Measurements from ENCODE around the gene ELOVL2. TPM values are rescaled to one million over a fixed set of nuclear protein-coding genes. Genes with fewer than 3 reads are reported as not detected.

The ELOVL2 gene
- total RNA-seq, 4 donors from 2014 or later, result 0.40 to 0.87 (median 0.62) TPM; not detected in 1

GRCh38 chr6:10964684-10965083, 79.4 kb downstream of the ELOVL2 start:
- no peaks in the 10 kb centered on the region for H3K36me3 ChIP-seq
- WGBS, 2 donors (ENCODE audit: low coverage in 1 of 2), result 73 to 82% methylated on average over 1 of the region's 1 CpG
- no peak for ATAC-seq
- H3K27ac ChIP-seq, result no peak overlapping the region
- H3K9me3 ChIP-seq, result peaks cover 0 to 20% (median 0%) of the 10 kb centered on the region in 3 donors
- H3K4me1 ChIP-seq, result no peaks in the 10 kb centered on the region
- no peak overlapping the region for H3K4me3 ChIP-seq
- no peaks in the 10 kb centered on the region for H3K27me3 ChIP-seq
- no peak for TF ChIP-seq POLR2AphosphoS5 (IDR thresholded peaks at IDR 0.05)
- TF ChIP-seq CTCF (IDR thresholded peaks at IDR 0.05), result no peak
- no peak for TF ChIP-seq POLR2A (IDR thresholded peaks at IDR 0.05)

DNA sequence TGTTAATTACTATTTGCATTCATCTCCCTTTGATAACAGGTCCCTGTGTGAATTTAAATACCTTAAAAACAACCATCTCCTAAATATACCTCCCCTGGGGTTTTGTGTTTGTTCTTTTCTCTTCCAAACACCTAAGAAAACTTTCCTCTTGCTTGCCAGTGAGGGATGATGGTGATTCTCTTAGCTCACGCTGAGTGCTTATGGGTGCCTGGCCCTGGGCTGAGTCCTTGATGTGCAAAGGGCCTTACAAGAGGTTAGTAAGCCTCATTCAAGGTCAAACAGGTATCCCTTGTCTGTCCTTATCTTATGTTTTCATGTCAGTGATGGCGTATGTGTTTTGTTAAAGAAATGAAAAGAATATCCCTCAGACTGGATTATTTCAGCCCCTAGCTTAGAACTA, 81.0 kb downstream of the ELOVL2 start:
- TF ChIP-seq POLR2A (IDR thresholded peaks at IDR 0.05), result no peak
- TF ChIP-seq POLR2AphosphoS5 (IDR thresholded peaks at IDR 0.05), result no peak
- no peak for ATAC-seq
- WGBS, 2 donors (ENCODE audit: low coverage in 1 of 2), result 29 to 85% methylated on average over 1 to 2 of the region's 2 CpGs
- Histone ChIP-seq H3K4me3 (no peak overlapping the region), H3K27me3 (no peaks in the 10 kb centered on the region), H3K36me3 (no peaks in the 10 kb centered on the region), H3K4me1 (no peaks in the 10 kb centered on the region), H3K9me3 (peaks cover 0 to 19% (median 0%) of the 10 kb centered on the region in 3 donors), H3K27ac (no peak overlapping the region)

GRCh38 chr6:10962673-10963072, 81.4 kb downstream of the ELOVL2 start:
- no peaks in the 10 kb centered on the region for H3K27me3 ChIP-seq
- no peak overlapping the region for H3K4me3 ChIP-seq
- H3K36me3 ChIP-seq, result no peaks in the 10 kb centered on the region
- no peaks in the 10 kb centered on the region for H3K4me1 ChIP-seq
- 6 to 20% methylated on average over 1 of the region's 1 CpG for WGBS, 2 donors (ENCODE audit: low coverage in 1 of 2)
- no peak for TF ChIP-seq EP300 (IDR thresholded peaks at IDR 0.05)
- no peak for TF ChIP-seq CTCF (IDR thresholded peaks at IDR 0.05)
- TF ChIP-seq POLR2AphosphoS5 (IDR thresholded peaks at IDR 0.05), result no peak
- no peak for TF ChIP-seq POLR2A (IDR thresholded peaks at IDR 0.05)
- no peak for ATAC-seq
- peaks cover 0 to 15% (median 0%) of the 10 kb centered on the region in 3 donors for H3K9me3 ChIP-seq
- no peak overlapping the region for H3K27ac ChIP-seq

GRCh38 chr6:10961837-10962236, 82.3 kb downstream of the ELOVL2 start:
- Histone ChIP-seq H3K4me3 (no peak overlapping the region), H3K27me3 (no peaks in the 10 kb centered on the region), H3K4me1 (no peaks in the 10 kb centered on the region), H3K36me3 (no peaks in the 10 kb centered on the region), H3K27ac (no peak overlapping the region), H3K9me3 (peaks cover 0 to 12% (median 0%) of the 10 kb centered on the region in 3 donors)
- TF ChIP-seq EP300 (IDR thresholded peaks at IDR 0.05) (no peak), CTCF (IDR thresholded peaks at IDR 0.05) (no peak), POLR2AphosphoS5 (IDR thresholded peaks at IDR 0.05) (no peak), POLR2A (IDR thresholded peaks at IDR 0.05) (no peak)
- WGBS, 2 donors (ENCODE audit: low coverage in 1 of 2), result 77 to 89% methylated on average over 3 of the region's 3 CpGs
- no peak for ATAC-seq

- no peak for ATAC-seq
- no peaks in the 10 kb centered on the region for H3K27me3 ChIP-seq
- H3K4me1 ChIP-seq, result no peaks in the 10 kb centered on the region
- no peak overlapping the region for H3K27ac ChIP-seq
- WGBS, 2 donors (ENCODE audit: low coverage in 1 of 2), result 79 to 92% methylated on average over 2 of the region's 2 CpGs
- H3K9me3 ChIP-seq, result no peaks in the 10 kb centered on the region
- TF ChIP-seq EP300 (IDR thresholded peaks at IDR 0.05) (no peak), POLR2A (IDR thresholded peaks at IDR 0.05) (no peak), CTCF (IDR thresholded peaks at IDR 0.05) (no peak), POLR2AphosphoS5 (IDR thresholded peaks at IDR 0.05) (no peak)
- H3K4me3 ChIP-seq, result no peak overlapping the region
- H3K36me3 ChIP-seq, result no peaks in the 10 kb centered on the region
Measured at GRCh38 chr6:10960171-10960570, 83.9 kb downstream of the ELOVL2 start.
